ENCODE measurements around the gene FBXO2.

- no peak for TF ChIP-seq CTCF (IDR thresholded peaks at IDR 0.05)
- no peak for TF ChIP-seq POLR2AphosphoS5 (IDR thresholded peaks at IDR 0.05; ENCODE audit: low read depth, low read length)
- no peak for TF ChIP-seq REST (IDR thresholded peaks at IDR 0.05; ENCODE audit: insufficient read depth in 1 of 2, low read depth in 2 of 2, low read length in 1 of 2)
- TF ChIP-seq TCF7L2 (IDR thresholded peaks at IDR 0.05; ENCODE audit: low read depth, low read length), result no peak
These were observed 6.2 kb downstream of the FBXO2 start for GRCh38 chr1:11648039-11648438.
